DLD1 (cell line): Measurements from ENCODE around the gene FAM170B.

ENCODE experiments used
- in situ Hi-C: cut with HindIII; loops from 2 replicates; pipeline ENCODE4 v1.10.0; 2017; ENCODE audit warnings: low sequenced_read_pairs

Gene FAM170B

DNA sequence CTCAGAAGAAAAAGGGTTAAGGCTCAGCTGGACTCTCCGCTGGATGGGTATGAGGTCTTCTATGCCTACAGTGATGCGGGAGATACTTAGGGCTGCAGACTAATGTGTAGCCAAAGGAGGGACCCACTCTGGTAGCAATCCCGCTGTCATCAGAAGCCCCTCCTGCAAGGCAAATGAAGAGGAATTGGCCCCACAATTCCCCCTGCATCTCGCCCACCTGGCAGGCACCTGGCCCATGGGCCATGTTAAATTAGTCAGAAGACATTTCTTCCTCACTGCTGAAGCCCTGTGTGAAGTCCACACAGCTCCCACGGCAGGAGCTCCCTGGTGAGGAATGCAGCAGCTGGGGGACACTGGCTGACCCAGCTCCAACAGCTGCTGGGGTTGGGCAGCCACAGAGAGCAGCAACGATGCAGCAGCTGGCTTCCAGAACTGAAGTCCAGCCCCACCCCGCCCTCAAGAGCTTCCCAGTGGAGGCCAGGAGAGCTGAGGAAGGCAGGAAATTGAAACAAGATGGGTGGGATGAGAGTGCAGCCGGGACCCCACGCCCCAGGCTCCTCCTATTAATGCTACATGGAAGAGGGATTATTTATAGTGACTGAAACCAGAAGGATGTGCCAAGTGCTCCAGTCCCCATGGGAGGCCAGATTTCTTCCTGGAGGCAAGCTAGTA, 24.0 kb downstream of the FAM170B start:
- in situ Hi-C loops, result no loop called here

DNA sequence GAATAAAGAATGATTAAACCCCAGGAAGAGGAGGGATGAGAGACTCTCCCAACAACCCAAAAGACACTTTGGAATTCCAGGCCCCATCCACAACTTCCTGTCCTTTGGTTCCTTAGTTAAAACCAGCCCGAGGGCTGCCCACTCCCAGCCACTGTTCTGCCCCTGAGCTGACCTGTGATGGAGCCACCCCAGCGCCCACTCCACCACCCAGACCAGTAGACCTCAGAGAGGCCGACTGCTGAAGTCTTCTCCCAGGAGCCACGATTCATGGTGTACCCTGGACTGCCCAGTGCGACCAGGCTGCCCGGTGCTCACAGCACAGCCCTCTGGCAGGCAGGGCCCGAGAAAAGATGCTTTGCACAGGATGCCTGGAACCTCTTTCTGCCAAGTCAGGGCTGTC, 25.2 kb downstream of the FAM170B start:
- in situ Hi-C loops, result no loop called here

DNA sequence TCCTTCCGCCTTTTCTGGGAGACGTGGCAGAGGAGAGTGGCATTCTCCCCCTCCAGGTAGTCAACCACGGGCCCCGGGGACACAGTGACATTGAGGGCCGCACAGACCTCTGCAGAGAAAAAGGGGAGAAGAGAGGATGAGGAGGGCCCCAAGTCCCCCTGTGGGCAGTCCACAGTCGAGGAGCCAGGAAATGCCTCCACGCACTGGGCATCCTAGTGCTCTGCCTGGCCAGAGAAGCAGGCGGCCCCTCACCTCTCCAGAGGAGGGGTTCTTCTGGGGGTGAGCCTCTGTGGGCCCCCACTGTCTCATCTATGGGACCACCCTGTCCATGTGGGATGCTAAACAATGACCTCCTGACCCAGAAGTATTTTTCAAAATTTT, 25.9 kb downstream of the FAM170B start:
- in situ Hi-C loops, result no loop called here

DNA sequence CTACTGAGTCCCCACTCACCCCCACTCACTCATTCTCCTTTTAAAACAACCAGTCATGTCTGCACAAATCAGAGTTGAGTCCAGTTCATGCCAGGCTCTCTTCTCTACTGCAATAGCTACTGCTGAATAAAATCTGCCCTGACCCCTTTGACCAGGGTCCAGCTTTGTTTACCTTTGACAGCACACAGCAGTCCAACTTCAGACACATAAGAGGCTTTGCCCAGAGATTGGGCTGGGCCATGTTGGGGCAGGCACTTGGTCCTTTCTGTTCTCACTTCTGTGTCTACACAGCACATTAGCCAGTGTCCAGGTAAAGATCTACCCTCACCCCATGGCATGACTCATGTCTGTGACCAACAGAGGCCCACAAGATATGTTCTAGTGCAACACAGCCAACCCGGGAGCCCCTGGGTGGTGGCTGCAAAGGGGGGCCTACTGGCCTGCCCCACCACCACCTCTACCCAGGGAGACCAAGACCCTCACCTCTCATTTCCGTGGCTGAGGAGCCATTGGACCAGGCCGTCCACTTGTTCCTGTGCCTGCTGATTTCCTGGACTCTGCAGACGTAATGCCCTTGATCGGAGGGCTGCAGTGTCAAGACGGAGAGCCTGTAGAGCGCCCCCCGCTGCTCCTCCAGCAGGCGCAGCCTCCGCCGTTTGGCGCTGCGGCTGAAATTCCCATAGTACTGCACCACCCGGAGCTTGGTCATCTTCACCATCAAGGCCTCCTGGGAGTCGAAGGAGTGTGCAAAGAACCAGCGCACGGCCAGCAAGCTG, 26.5 kb downstream of the FAM170B start:
- in situ Hi-C loops, result no loop called here

DNA sequence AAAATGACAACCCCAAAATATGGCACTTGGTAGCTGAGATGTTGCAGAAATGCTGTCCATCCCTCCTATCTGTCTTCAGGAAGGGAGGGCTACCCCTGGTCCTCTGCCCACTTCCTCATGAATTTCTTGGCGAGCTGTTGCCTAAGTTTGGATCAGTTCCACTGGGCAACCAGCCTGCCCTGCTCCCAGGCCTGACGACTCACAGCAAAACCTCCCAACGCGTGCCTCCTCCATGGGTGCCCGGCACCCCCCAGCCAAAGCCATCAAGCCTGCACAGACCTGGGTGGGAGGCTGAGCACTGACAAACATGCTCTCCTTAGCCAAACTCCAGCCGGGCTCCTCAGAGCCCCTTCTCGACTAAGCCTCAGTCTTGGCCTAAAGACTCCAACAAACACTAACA, 27.4 kb downstream of the FAM170B start:
- in situ Hi-C loops, result no loop called here

DNA sequence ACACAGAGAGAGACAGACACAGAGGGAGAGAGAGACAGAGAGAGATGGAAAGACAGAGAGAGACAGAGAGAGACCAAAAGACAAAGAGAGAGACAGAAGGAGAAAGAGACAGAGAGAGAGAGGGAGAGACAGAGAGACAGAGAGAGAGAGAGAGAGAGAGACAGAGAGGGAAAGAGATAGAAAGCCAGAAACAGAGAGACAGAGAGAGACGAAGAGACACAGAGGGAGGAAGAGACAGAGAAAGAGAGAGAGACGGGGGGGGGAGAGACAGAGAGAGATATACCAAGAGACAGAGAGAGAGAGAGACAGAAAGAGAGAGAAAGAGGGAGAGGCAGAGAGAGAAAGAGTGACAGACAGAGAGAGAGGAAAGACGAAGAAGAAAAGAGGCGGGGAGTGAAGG, 28.7 kb downstream of the FAM170B start:
- in situ Hi-C loops, result no loop called here

DNA sequence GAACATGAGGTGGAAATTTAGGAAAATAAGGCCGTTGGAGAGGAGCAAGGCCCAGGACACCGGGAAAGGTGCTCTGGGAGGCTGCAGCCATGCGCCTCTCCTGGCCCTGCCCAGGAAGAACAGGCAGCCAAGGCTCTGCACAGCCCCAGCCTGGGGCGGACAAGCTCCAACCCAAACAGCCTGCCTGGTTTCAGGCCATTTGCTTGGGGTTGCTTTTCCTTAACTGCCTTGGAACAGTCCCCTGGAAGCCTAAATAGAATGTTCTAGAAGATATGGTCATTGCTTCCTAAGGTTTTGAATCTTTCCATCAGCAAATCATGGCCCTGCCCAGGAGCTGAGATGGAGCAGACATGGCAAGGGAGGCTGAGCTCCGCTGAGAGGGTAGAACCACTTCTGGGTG, 29.5 kb downstream of the FAM170B start:
- in situ Hi-C loops, result no loop called here

DNA sequence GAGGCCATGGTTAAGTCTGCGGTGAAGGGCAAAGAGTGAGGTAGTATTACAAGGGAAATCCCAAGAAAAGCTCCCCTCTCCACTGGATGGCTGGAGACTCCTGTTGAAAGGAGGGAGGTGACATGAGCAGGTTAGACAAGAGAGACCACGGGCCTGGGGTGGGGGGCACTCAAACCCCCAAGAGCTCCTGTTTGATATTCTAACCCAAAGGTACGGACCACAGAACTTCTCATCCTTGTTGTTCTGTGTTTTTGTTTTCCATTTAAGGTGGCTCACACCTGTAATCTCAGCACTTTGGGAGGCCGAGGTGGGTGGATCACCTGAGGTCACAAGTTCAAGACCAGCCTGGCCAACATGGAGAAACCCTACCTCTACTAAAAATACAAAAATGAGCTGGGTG, 30.1 kb downstream of the FAM170B start:
- in situ Hi-C loops, result no loop called here

DNA sequence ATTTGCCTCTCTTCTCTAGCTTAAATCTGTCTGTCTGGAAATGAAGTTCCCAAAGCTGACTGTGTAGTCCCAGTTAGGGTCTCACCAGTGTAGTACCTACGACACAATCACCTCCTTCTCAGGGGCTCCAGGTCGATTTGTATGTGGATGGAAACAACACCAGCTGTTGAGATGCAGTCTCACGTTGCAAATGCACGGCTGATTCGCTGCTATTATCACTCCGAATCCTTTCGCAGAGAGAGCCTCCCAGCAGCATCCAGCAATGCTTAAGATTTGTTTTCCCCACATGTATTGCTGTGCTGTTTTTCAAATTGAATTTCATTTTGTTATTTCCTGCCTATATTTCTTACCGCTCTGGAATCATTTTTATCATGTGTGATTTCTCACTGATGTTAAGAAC, 34.8 kb downstream of the FAM170B start:
- in situ Hi-C loops, result loop anchor here (5.0 kb wide), 1 partner anchor 37 kb away; no protein-coding TSS in a partner anchor

DNA sequence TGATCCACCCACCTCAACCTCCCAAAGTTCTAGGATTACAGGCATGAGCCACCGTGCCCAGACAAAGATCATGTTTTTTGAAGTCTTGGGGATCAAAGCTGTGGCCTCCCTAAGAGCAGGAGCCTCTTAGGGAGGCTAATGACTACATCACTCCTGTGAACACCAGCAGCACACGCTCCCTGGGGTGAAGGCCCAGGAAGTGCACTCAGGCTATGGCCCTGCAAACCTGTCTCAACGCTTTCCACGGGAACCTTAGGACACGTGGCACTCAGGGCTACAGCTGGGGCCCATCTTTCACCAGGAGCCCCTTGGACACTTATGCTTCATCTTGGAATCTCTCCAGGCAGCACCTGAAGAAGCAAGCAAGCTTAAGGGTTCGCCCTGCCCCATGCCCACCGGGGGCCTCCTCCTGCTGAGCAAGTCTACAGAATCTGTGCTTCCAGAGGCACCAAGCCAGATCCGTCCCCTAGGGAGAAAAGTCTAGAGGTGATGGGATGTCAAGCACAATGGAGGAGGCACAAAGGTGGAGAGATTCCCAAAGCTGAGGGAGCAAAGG, 36.9 kb downstream of the FAM170B start:
- in situ Hi-C loops, result loop anchor here (5.0 kb wide), 1 partner anchor 35 kb away; no protein-coding TSS in a partner anchor

DNA sequence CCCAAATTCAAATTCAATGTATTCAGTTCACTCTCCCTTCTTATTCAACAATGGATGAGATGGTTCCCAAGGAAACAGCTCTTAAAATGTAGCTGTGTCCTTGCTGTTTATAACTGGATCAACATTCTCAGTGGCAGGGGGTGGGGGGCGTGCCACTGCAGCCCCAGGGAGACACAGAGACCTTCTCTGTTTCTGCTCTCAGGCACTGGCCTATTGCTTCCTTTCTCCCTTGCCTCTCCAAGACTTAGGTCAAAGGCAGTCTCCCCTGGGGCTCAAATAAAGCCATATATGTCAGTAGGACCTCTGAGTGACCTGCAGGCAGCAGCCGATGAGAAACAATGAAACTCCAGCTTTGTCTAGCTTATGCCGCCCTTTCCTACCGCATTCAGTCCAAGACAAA, 39.2 kb downstream of the FAM170B start:
- in situ Hi-C loops, result loop anchor here (5.0 kb wide), 1 partner anchor 32 kb away; no protein-coding TSS in a partner anchor

DNA sequence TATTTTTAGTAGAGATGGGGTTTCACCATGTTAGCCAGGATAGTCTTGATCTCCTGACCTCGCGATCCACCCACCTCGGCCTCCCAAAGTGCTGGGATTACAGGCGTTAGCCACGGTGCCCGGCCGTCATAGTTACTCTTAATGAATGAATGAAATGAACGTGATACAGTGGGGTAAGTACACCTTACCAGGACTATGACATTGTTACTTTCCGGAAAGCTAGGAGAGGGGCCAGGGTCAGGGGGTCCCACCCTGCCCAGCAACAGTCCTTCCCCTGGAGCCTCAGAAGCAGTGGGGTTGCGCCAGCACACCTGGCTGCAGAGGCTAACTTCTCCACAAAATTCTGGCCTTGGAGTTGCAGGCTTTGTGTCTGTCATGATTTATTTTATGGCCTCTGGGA, 39.9 kb downstream of the FAM170B start:
- in situ Hi-C loops, result no loop called here

DNA sequence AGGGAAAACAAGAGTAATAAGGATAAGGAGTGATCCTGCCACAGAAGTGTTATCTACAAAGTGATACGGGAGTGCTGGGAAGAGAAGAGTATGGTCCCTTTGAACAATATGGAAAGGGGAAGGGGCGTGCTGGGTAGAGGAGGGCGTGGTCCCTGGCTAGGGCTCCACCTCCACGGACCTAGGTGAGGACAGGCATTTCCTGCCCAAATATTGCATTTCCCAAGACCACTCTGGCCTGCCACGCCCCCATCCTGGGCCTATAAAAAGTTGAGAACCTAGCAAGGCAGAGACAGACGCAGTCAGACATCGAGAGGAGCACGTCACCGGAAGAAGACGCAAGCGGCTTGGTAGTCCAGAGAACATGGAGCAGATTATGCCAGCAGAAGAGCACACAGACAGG, 41.3 kb downstream of the FAM170B start:
- in situ Hi-C loops, result no loop called here

DNA sequence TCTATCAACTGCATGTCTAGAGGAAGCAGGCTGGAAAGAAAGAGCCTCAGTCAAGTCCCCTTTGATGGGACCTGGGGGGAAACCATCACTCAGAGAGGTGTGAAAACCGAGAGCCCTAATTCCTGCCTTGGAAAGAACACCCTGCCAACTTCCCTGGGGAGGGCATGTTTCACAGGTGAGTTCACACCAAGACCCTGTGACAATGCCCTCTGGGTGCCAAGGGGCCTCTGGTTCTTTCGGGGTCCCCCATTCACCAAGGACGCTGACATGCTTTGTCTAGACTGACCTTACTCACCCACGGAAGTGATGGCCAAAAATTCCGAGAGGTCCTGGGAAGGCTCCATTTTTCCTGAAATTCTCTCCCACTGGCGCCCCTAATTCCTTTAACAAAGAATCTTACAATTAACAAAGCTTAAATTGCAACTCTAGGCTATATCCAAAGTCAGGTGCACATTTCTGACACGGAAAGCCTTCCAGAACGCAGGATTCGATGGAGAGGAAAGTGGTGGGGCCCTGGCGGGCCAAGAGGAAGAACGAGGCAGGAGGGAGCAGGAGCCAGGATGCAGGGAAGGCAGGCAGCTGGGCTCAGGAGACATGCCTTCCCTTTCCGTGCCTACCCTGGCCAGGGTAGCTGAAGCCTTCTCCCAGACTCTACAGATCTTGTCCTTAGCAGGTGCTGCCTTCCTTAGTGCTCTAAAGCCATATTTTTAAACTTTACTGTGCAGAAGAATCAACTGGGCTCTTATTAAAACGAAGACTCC, 42.2 kb downstream of the FAM170B start:
- in situ Hi-C loops, result no loop called here

DNA sequence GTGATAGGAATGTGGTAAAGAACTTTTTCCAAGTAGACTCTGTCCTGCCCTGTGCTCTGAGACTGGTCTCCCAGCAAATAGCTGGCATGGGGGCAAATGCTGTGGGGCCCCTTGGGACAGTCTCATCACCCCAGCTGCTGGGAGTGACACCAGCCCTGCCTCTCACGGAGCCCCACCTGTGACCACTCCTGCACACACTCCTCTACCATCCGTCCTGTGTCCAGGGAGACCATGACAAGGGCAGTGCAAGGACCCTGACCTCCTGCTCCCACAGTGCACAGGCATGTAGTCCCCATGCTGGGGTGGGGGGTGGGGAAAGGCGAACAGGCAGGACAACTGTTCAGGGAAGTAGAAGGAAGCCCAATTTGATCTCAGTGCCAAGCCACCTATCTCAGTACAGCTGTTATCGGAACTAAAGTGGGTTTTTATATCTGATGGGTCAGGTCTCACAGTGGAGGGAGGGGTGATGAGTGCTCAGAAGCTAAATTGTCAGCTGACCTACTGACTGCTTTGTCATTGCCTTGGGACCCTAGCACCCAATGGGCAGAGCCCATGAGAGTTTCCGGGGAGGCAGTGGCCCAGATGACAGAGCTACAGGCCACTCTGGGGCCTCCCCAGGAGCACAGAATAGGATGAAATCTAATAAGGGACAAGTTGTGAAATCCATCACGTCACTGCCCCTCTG, 43.0 kb downstream of the FAM170B start:
- in situ Hi-C loops, result no loop called here

DNA sequence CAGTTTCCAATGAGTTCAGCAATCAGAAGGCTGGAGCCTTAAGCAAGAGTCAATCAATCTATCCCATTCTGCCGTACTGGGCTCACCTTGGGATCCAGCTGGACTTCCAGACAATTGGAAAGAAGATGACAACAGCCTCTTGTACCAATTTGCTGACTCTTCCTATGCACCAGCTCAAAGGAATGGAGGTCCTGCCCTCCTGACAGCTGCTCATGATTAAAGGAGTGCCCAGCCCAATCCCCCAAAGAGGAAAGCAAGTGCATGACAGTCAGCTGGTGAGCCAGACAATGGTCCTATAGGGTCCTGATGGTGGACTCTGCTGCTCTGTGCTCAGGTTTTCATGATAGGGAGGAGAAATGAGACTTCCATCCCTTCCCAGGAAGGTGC, 43.6 kb downstream of the FAM170B start:
- in situ Hi-C loops, result no loop called here

DNA sequence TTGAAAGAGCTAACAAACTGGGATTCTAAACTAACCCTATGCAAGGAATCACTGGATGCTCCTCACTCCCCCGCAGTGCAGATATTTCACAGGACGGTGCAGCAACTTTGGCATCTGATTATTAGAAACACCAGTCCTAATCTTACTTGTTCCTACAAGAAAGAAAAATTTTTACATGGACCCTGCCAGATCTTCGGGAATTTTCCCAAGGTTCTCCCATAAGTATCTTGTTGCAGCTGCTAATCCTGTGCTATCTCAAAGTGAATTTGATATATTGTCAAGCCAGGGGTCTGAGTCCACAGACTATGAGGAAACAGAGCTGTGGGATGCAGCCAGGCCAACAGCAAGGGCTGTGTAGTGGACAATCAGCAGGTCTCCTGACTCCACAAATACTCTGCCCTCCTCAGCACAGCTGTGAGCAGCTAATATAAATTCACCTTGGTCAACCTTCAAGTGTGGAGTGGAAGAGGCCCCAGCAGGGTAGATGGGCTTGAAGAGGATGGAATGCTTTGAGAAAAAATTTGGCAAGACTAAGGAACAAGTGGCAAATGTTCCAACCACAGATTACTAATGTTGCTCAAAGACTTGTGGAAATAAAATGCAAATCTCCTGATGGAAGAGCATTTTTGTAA, 44.1 kb downstream of the FAM170B start:
- in situ Hi-C loops, result no loop called here

DNA sequence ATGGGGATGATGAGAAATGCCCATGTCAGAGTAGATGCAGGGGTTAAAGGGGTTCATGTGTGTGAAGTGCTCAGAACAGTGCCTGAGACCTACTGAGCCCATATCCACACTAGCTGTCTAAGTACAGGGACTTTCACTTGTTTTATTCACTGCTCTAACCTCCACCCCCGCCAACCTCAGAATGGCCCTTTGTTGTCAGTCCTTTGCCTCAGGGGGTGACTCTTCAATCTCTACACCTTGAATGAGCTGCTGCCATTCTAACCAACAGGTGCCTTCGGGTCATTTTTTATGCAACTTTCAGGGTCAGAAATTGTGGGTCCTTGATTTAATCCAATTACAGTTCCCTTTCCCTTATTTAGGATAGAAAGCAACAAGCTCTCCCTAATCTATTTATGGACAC, 44.7 kb downstream of the FAM170B start:
- in situ Hi-C loops, result no loop called here

DNA sequence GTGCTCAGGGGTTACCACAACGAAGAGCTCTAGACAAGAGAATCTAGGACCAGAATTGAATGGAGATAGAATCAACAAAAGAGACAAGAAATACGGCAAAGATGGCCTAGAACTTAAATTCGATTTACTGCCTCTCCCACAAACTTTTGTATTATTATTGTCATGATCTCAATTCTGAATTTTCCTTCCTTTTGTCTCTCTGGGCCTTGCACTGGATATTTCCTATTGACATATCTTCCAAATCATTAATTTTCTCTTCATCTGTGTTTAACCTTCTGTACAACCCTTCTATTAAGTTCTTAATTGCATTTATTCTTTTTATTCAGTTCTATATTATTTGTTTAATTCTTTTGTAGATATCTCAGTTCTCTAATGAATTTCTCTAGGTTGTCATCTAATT, 46.9 kb downstream of the FAM170B start:
- in situ Hi-C loops, result no loop called here

DNA sequence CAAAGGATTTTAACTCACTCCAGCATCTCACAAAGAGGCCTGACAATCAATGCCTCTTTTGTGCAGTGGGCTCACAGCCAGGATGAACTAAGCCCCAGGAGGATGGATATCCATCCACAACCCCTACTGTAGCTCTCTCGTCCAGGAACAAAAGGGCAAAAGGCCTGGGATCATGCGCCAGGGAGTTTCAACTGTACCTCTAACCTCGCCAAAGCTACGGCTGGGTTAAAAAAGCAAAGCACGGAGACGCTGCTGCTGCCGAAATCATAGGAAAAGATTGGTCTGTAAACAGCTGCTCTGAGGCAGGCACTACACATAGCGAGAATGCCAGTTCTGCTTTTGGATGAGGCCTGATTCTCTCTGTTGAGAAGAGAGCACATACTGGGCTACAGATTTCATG, 50.6 kb downstream of the FAM170B start:
- in situ Hi-C loops, result no loop called here
